Measurements from ENCODE around the gene ZNF784.

GRCh38 chr19:55673889-55674288 is 49.5 kb upstream of the ZNF784 start:
- TF ChIP-seq, protein P1, sequence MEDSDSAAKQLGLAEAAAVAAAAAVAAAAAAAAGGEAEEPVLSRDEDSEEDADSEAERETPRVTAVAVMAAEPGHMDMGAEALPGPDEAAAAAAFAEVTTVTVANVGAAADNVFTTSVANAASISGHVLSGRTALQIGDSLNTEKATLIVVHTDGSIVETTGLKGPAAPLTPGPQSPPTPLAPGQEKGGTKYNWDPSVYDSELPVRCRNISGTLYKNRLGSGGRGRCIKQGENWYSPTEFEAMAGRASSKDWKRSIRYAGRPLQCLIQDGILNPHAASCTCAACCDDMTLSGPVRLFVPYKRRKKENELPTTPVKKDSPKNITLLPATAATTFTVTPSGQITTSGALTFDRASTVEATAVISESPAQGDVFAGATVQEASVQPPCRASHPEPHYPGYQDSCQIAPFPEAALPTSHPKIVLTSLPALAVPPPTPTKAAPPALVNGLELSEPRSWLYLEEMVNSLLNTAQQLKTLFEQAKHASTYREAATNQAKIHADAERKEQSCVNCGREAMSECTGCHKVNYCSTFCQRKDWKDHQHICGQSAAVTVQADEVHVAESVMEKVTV (CRISPR knock-in tag; IDR thresholded peaks at IDR 0.05): no peak
- TF ChIP-seq CBX5 (IDR thresholded peaks at IDR 0.05; ENCODE audit: borderline replicate concordance, low read depth) (no peak), EZH2 (IDR thresholded peaks at IDR 0.05; ENCODE audit: borderline replicate concordance, low read depth, low read length) (no peak), SRSF9 (IDR thresholded peaks at IDR 0.05; ENCODE audit: borderline replicate concordance, low read depth, low read length) (no peak), CTCF (IDR thresholded peaks at IDR 0.05 in 2 of 3, conservative IDR thresholded peaks at IDR 0.05 in 1 of 3; ENCODE audit: insufficient read depth in 2 of 3, low read depth in 1 of 3, low read length in 3 of 3) (no peak), XRCC5 (IDR thresholded peaks at IDR 0.05; ENCODE audit: low read depth, low read length) (no peak)
- TF ChIP-seq, protein P2, sequence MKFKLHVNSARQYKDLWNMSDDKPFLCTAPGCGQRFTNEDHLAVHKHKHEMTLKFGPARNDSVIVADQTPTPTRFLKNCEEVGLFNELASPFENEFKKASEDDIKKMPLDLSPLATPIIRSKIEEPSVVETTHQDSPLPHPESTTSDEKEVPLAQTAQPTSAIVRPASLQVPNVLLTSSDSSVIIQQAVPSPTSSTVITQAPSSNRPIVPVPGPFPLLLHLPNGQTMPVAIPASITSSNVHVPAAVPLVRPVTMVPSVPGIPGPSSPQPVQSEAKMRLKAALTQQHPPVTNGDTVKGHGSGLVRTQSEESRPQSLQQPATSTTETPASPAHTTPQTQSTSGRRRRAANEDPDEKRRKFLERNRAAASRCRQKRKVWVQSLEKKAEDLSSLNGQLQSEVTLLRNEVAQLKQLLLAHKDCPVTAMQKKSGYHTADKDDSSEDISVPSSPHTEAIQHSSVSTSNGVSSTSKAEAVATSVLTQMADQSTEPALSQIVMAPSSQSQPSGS (CRISPR knock-in tag; IDR thresholded peaks at IDR 0.05): no peak

All from K562 (cell line).